ENCODE data around the gene TULP3.

GRCh38 chr12:2856051-2856450 is 34.6 kb upstream of the TULP3 start:
- TF ChIP-seq CTCF (IDR thresholded peaks at IDR 0.05) (no peak), POLR2A (IDR thresholded peaks at IDR 0.05) (no peak)
